Liver (tissue), 3 donors: ENCODE data around the gene ORC2.
A peak's percentile ranks its signal among the peaks of the same experiment; 100 is the strongest.

Experiments
- FOXA1 ChIP-seq: IDR thresholded peaks from 2 replicates; pipeline ENCODE4 v1.6.1; 2016; ENCODE audit warnings: antibody characterized with exemption
- JUND ChIP-seq, 2 donors: IDR thresholded peaks; 2 replicates each; pipeline ENCODE4 v1.6.1; 2016; ENCODE audit warnings: antibody characterized with exemption in 2 of 2
- NR2F2 ChIP-seq: IDR thresholded peaks from 2 replicates; pipeline ENCODE4 v1.6.1; 2016; ENCODE audit warnings: antibody characterized with exemption
- RAD21 ChIP-seq, 2 donors: IDR thresholded peaks; 2 replicates each; pipeline ENCODE4 v1.6.1; 2016; ENCODE audit warnings: antibody characterized with exemption in 2 of 2, mild to moderate bottlenecking in 2 of 2
- TAF1 ChIP-seq: conservative IDR thresholded peaks from 2 replicates; pipeline ENCODE4 v1.6.1; 2016; ENCODE audit warnings: antibody characterized with exemption, mild to moderate bottlenecking
- TF ChIP-seq, protein P1 (sequence below): fragments of 150-350 bp; IDR thresholded peaks from 2 replicates; pipeline ENCODE4 v1.5.1; 2017; ENCODE audit warnings: improper control_type of control experiment, low read depth, low read length; ENCODE audit not compliant: missing input control
- donor health status: healthy.
- donor health status: healthy.

DNA sequence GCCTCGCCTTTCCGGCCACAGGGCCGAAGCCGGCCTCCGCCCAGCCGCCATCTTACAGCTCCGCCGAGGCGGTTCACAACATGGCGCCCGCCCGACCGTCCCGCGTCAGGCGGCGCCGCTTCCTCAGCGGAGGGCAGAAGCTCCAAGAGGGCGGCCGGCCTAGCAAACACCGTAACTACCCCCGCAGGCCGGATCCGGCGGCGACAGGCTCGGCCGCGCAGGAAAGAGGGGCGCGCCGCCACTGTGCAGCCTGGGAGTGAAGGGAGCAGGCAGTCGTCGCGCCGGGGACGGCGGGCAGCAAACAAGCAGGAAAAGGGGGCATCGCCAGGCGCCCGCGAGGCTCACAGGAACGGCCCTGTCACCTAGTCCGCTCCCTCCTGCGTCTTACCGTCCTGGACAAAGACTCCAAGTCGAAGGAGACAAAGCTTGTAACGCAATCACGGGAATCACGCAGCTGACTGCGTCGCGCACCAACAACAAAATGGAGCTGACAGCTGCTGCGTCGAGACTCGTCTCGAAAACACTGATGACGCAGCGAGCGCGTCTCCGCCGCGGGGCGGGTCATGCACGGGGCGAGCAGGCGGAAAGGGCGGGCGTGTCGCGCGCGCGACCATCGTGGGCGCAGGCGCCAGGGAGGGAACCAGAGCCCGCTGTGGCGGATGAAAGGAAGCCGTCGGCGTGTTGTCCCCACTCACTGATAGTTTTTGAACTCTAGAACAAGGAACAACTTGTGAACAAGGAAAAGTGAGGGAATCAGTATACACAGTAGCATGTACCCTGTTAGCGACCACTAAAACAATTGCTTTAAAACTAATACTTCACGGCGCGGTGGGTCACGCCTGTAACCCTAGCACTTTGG is 99.1 kb downstream of the ORC2 start, which contains the start of gene CLK1:
- TF ChIP-seq, protein P1, sequence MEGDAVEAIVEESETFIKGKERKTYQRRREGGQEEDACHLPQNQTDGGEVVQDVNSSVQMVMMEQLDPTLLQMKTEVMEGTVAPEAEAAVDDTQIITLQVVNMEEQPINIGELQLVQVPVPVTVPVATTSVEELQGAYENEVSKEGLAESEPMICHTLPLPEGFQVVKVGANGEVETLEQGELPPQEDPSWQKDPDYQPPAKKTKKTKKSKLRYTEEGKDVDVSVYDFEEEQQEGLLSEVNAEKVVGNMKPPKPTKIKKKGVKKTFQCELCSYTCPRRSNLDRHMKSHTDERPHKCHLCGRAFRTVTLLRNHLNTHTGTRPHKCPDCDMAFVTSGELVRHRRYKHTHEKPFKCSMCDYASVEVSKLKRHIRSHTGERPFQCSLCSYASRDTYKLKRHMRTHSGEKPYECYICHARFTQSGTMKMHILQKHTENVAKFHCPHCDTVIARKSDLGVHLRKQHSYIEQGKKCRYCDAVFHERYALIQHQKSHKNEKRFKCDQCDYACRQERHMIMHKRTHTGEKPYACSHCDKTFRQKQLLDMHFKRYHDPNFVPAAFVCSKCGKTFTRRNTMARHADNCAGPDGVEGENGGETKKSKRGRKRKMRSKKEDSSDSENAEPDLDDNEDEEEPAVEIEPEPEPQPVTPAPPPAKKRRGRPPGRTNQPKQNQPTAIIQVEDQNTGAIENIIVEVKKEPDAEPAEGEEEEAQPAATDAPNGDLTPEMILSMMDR: no peak
- TF ChIP-seq FOXA1 (no peak), NR2F2 (no peak), RAD21 (IDR thresholded peaks at IDR 0.05) (peak in 1 of 2 donors; percentile 2), JUND (IDR thresholded peaks at IDR 0.05) (no peak), TAF1 (peak; percentile 97)
